H1 (cell line): ENCODE measurements around the gene RALGAPA2. TPM values are rescaled to one million over a fixed set of nuclear protein-coding genes. Genes with fewer than 3 reads are reported as not detected.

Experiments
- CTCF ChIA-PET: fragments of 300-600 bp; sonication (Branson Sonifier 250); formaldehyde crosslinking; loops from one replicate; lab custom pipeline; 2021; ENCODE audit not compliant: partially characterized antibody; lab: Charles Lee
- POLR2A ChIA-PET: fragments of 300-600 bp; sonication (Branson Sonifier 250); formaldehyde crosslinking; loops from one replicate; lab custom pipeline; 2021; ENCODE audit warnings: inconsistent platforms; ENCODE audit not compliant: partially characterized antibody; lab: Charles Lee
- DNase-seq, 2 experiments: peaks; one replicate each; pipeline versions ENCODE4 v3.0.0 to v3.0.0-alpha.2; 2010 to 2022; ENCODE audit warnings: low spot score in 2 of 2, low read depth in 1 of 2, mixed read lengths in 1 of 2
- FAIRE-seq: peaks from 2 replicates; lab custom pipeline; 2011; peaks lifted over from hg19 to GRCh38; lab: Jason Lieb, UNC
- H2AFZ ChIP-seq: 2 replicates; pipeline ENCODE4 v1.8.1; 2012; ENCODE audit warnings: low read length, inconsistent platforms
- H2AK5ac ChIP-seq: 2 replicates; pipeline ENCODE4 v1.6.1; 2013; ENCODE audit warnings: low read depth, low read length
- H2BK120ac ChIP-seq: replicated peaks from 2 replicates; pipeline ENCODE3; 2013; ENCODE audit warnings: low read depth, low read length, inconsistent platforms
- H2BK12ac ChIP-seq: 2 replicates; pipeline ENCODE4 v1.6.1; 2013; ENCODE audit warnings: low read depth, low read length
- H2BK15ac ChIP-seq: 2 replicates; pipeline ENCODE4 v1.6.1; 2013; ENCODE audit warnings: low read length
- H2BK20ac ChIP-seq: 2 replicates; pipeline ENCODE4 v1.6.1; 2013; ENCODE audit warnings: low read length
- H2BK5ac ChIP-seq: 2 replicates; pipeline ENCODE4 v1.6.1; 2013; ENCODE audit warnings: low read depth, low read length
- H3K14ac ChIP-seq: 2 replicates; pipeline ENCODE4 v1.6.1; 2013; ENCODE audit warnings: inconsistent platforms; ENCODE audit not compliant: insufficient read length
- H3K18ac ChIP-seq: 2 replicates; pipeline ENCODE4 v1.6.1; 2013; ENCODE audit warnings: low read length; ENCODE audit errors: extremely low read depth
- H3K23ac ChIP-seq: 2 replicates; pipeline ENCODE4 v1.6.1; 2013; ENCODE audit warnings: inconsistent platforms; ENCODE audit not compliant: insufficient read length
- H3K23me2 ChIP-seq: 2 replicates; pipeline ENCODE4 v1.6.1; 2013; ENCODE audit warnings: low read depth, low read length
- H3K27ac ChIP-seq: 2 replicates; pipeline ENCODE4 v1.6.1; 2011; ENCODE audit warnings: low read depth, low read length, inconsistent platforms
- H3K27me3 ChIP-seq, 4 experiments: replicated peaks in 1 of 4; 1 replicate in 1 of 4; 2 replicates in 3 of 4; pipeline versions ENCODE4 v1.6.1 to v1.8.1; 2011 to 2013; ENCODE audit warnings: low read length in 3 of 4, mild to moderate bottlenecking in 3 of 4, inconsistent platforms in 2 of 4, mixed read lengths in 2 of 4, moderate library complexity in 1 of 4; ENCODE audit not compliant: control insufficient read depth in 3 of 4, insufficient read depth in 3 of 4; ENCODE audit errors: extremely low read depth in 1 of 4
- H3K36me3 ChIP-seq, 4 experiments: 2 replicates each; pipeline versions ENCODE4 v1.6.1 to v1.8.1; 2011 to 2013; ENCODE audit warnings: mild to moderate bottlenecking in 4 of 4, low read length in 3 of 4, moderate library complexity in 2 of 4, control low read depth in 1 of 4, inconsistent platforms in 1 of 4; ENCODE audit not compliant: insufficient read depth in 4 of 4, control insufficient read depth in 2 of 4
- H3K4ac ChIP-seq: replicated peaks from 2 replicates; pipeline ENCODE3; 2013; ENCODE audit warnings: low read length, low read depth, mixed read lengths, inconsistent platforms; ENCODE audit not compliant: insufficient read length
- H3K4me1 ChIP-seq, 4 experiments: replicated peaks in 1 of 4; 1 replicate in 1 of 4; 2 replicates in 3 of 4; pipeline versions ENCODE4 v1.6.1 to v1.8.1; 2011 to 2013; ENCODE audit warnings: low read length in 3 of 4, inconsistent platforms in 2 of 4, mixed read lengths in 1 of 4; ENCODE audit not compliant: insufficient read depth in 4 of 4, control insufficient read depth in 3 of 4
- H3K4me2 ChIP-seq, 2 experiments: 2 replicates each; pipeline versions ENCODE4 v1.6.1 to v1.8.1; 2011 to 2013; ENCODE audit warnings: low read depth in 2 of 2, low read length in 2 of 2, control low read depth in 1 of 2, inconsistent platforms in 1 of 2, mild to moderate bottlenecking in 1 of 2; ENCODE audit not compliant: insufficient read depth in 1 of 2
- H3K4me3 ChIP-seq, 4 experiments: fragments of 200-600, 300-600 bp in 1 of 4; sonication (generic), shearing (Covaris generic), sonication (Bioruptor Twin) in 1 of 4; 2 replicates each; pipeline versions ENCODE4 v1.5.1 to v1.8.1; 2011 to 2016; ENCODE audit warnings: low read length in 4 of 4, low read depth in 3 of 4, control low read depth in 2 of 4, inconsistent platforms in 2 of 4, mild to moderate bottlenecking in 2 of 4, mixed read lengths in 1 of 4, moderate library complexity in 1 of 4; ENCODE audit not compliant: insufficient read depth in 2 of 4; ENCODE audit errors: extremely low read depth in 1 of 4
- H3K56ac ChIP-seq: replicated peaks from 2 replicates; pipeline ENCODE3; 2013; ENCODE audit warnings: low read depth, mild to moderate bottlenecking, mixed read lengths, low read length, inconsistent platforms; ENCODE audit not compliant: insufficient read length
- H3K79me1 ChIP-seq: 2 replicates; pipeline ENCODE4 v1.6.1; 2013; ENCODE audit warnings: low read depth, low read length, control low read depth
- H3K79me2 ChIP-seq, 2 experiments: 2 replicates each; pipeline versions ENCODE4 v1.6.1 to v1.8.1; 2012 to 2013; ENCODE audit warnings: low read length in 2 of 2, mild to moderate bottlenecking in 2 of 2, inconsistent platforms in 1 of 2; ENCODE audit not compliant: insufficient read depth in 2 of 2, control insufficient read depth in 1 of 2
- H3K9ac ChIP-seq, 4 experiments: replicated peaks in 1 of 4; 1 replicate in 1 of 4; 2 replicates in 3 of 4; pipeline versions ENCODE4 v1.6.1 to v1.8.1; 2011 to 2013; ENCODE audit warnings: low read depth in 3 of 4, low read length in 3 of 4, control low read depth in 2 of 4, mild to moderate bottlenecking in 2 of 4, moderate library complexity in 2 of 4, inconsistent platforms in 1 of 4; ENCODE audit errors: extremely low read depth in 1 of 4
- H3K9me3 ChIP-seq, 2 experiments: 2 replicates each; pipeline versions ENCODE4 v1.6.1 to v1.8.1; 2012 to 2013; ENCODE audit warnings: mild to moderate bottlenecking in 2 of 2, moderate library complexity in 2 of 2, control low read depth in 1 of 2, inconsistent platforms in 1 of 2, low read depth in 1 of 2, low read length in 1 of 2, mixed read lengths in 1 of 2; ENCODE audit not compliant: insufficient read depth in 2 of 2
- H4K20me1 ChIP-seq, 2 experiments: replicated peaks in 1 of 2; 2 replicates each; pipeline versions ENCODE3 to v1.8.1; 2011 to 2013; ENCODE audit warnings: inconsistent platforms in 2 of 2, low read length in 2 of 2, mild to moderate bottlenecking in 1 of 2; ENCODE audit not compliant: insufficient read depth in 2 of 2, control insufficient read depth in 1 of 2
- H4K5ac ChIP-seq: 2 replicates; pipeline ENCODE4 v1.6.1; 2013; ENCODE audit warnings: low read length, low read depth, mixed read lengths, inconsistent platforms; ENCODE audit not compliant: insufficient read length
- H4K8ac ChIP-seq: 2 replicates; pipeline ENCODE4 v1.8.0; 2013; ENCODE audit warnings: mild to moderate bottlenecking, moderate library complexity, low read length, inconsistent platforms; ENCODE audit not compliant: insufficient read depth; ENCODE audit errors: extremely low read depth
- H4K91ac ChIP-seq: replicated peaks from 2 replicates; pipeline ENCODE3; 2013; ENCODE audit warnings: low read length, mixed read lengths, inconsistent platforms; ENCODE audit not compliant: insufficient read length
- ATF2 ChIP-seq: IDR thresholded peaks from 2 replicates; pipeline ENCODE4 v1.6.1; 2012; ENCODE audit warnings: low read length, inconsistent platforms
- BACH1 ChIP-seq: IDR thresholded peaks from 2 replicates; pipeline ENCODE4 v1.6.1; 2012; ENCODE audit warnings: low read length, improper control_type of control experiment
- CBX5 ChIP-seq: fragments of 300-800, 300-1000 bp; sonication (generic); IDR thresholded peaks from 2 replicates; pipeline ENCODE4 v1.7.1; 2016; ENCODE audit warnings: antibody characterized with exemption, low read length, low read depth
- CREB1 ChIP-seq: IDR thresholded peaks from 2 replicates; pipeline ENCODE4 v1.6.1; 2012; ENCODE audit warnings: inconsistent platforms
- E2F6 ChIP-seq: IDR thresholded peaks from 2 replicates; pipeline ENCODE4 v1.6.1; 2012; ENCODE audit warnings: inconsistent platforms
- FOSL1 ChIP-seq: IDR thresholded peaks from 2 replicates; pipeline ENCODE4 v1.6.1; 2011; ENCODE audit warnings: mild to moderate bottlenecking, low read depth, low read length, moderate library complexity; ENCODE audit not compliant: insufficient read depth
- JUN ChIP-seq: IDR thresholded peaks from 2 replicates; pipeline ENCODE4 v1.6.1; 2011; ENCODE audit warnings: low read depth, mild to moderate bottlenecking, improper control_type of control experiment, low read length
- KDM4A ChIP-seq: IDR thresholded peaks from one replicate; pipeline ENCODE4 v1.7.1; 2012; ENCODE audit warnings: low read depth, mild to moderate bottlenecking, moderate library complexity, low read length, inconsistent platforms; ENCODE audit not compliant: severe bottlenecking
- POLR2A ChIP-seq, 2 experiments: IDR thresholded peaks; 1 replicate in 1 of 2; 2 replicates in 1 of 2; pipeline ENCODE4 v1.6.1; 2011; ENCODE audit warnings: low read depth in 2 of 2, low read length in 2 of 2, mild to moderate bottlenecking in 2 of 2; ENCODE audit errors: control extremely low read depth in 1 of 2
- POU5F1 ChIP-seq: IDR thresholded peaks from 2 replicates; pipeline ENCODE4 v1.6.1; 2011; ENCODE audit warnings: low read depth, mild to moderate bottlenecking, low read length, moderate library complexity
- RBBP5 ChIP-seq: IDR thresholded peaks from 2 replicates; pipeline ENCODE4 v1.7.1; 2012; ENCODE audit warnings: low read depth, mild to moderate bottlenecking, inconsistent platforms, low read length, moderate library complexity, borderline replicate concordance
- SUZ12 ChIP-seq: fragments of 200-600 bp; sonication (generic); IDR thresholded peaks from 2 replicates; pipeline ENCODE4 v1.6.1; 2012; ENCODE audit warnings: mild to moderate bottlenecking, inconsistent platforms, low read length, moderate library complexity, mixed read lengths
- TCF12 ChIP-seq: IDR thresholded peaks from 2 replicates; pipeline ENCODE4 v1.6.1; 2011; ENCODE audit warnings: low read depth, mild to moderate bottlenecking, low read length
- WGBS, 2 experiments: shearing (Covaris generic) in 1 of 2; methylation state at CpG; one replicate each; pipeline versions ENCODE4 v1.1.6 to v1.1.7; 2013 to 2015; ENCODE audit warnings: low lambda C conversion rate in 2 of 2, mixed read lengths in 2 of 2, inconsistent platforms in 1 of 2, low coverage in 1 of 2, missing lambda C conversion rate in 1 of 2; ENCODE audit not compliant: insufficient replicate concordance in 2 of 2, insufficient coverage in 1 of 2, insufficient read length in 1 of 2; ENCODE audit errors: extremely low coverage in 1 of 2, missing lambda C conversion rate in 1 of 2; 5-methylcytosine and 5-hydroxymethylcytosine counted together
- polyA plus RNA-seq, 7 experiments: library from polyadenylated mRNA; depleted of rRNA in 3 of 7; stranded (reverse) in 5 of 7; unstranded in 2 of 7; fragments of >200 nt in 5 of 7; fragments of 200-250 nt in 2 of 7; gene quantifications; 1 replicate in 5 of 7; 2 replicates in 1 of 7; 4 replicates in 1 of 7; pipeline versions ENCODE4 v1.2.1 to v1.2.3, GENCODE V29; 2011 to 2013; ENCODE audit warnings: missing spikeins in 2 of 7, mixed read lengths in 2 of 7
- total RNA-seq: library from RNA; stranded (reverse); fragmentation: NEBNext Ultra II Directional; extraction: Animal tissue kit (Norgen Biotek cat#: 25700); gene quantifications from 2 replicates; pipeline ENCODE4 v1.2.1, GENCODE V29; 2021

The RALGAPA2 gene
- total and polyA plus RNA-seq, 2 of the 8 experiments (the other 6 are each of a cell fraction or from before 2014, with no cell fraction given), result 5.1 to 25.5 TPM

- peaks cover 0 to 2% (median 0%) of the 10 kb centered on the region in 4 experiments; a peak in 2 of 8 replicates for H3K36me3 ChIP-seq
- no peak overlapping the region for H4K8ac ChIP-seq
- ChIA-PET CTCF (no interaction called here), POLR2A (no interaction called here)
- no peak overlapping the region for H2BK15ac ChIP-seq
- no peak overlapping the region for H2BK120ac ChIP-seq
- H3K27ac ChIP-seq, result no peak overlapping the region
- H4K20me1 ChIP-seq, result no peaks in the 10 kb centered on the region
- 89% methylated on average over 2 of the region's 2 CpGs; no CpG with 5 or more reads in 1 of the 2 experiments for WGBS, 2 experiments
- H3K79me1 ChIP-seq, result no peaks in the 10 kb centered on the region
- no peaks in the 10 kb centered on the region for H3K9me3 ChIP-seq
- no peak overlapping the region for H3K4me2 ChIP-seq
- H2AFZ ChIP-seq, result no peak overlapping the region
- no peak overlapping the region for H3K56ac ChIP-seq
- no peak overlapping the region for H3K4me3 ChIP-seq
- no peaks in the 10 kb centered on the region for H3K27me3 ChIP-seq
- H3K79me2 ChIP-seq, result no peaks in the 10 kb centered on the region
- no peak overlapping the region for H3K4ac ChIP-seq
- H3K9ac ChIP-seq, result no peak overlapping the region
- no peak overlapping the region for H4K91ac ChIP-seq
- no peak for DNase-seq
- no peak overlapping the region for H2BK12ac ChIP-seq
- H3K23me2 ChIP-seq, result no peaks in the 10 kb centered on the region
- no peak overlapping the region for H4K5ac ChIP-seq
- H3K18ac ChIP-seq, result no peak overlapping the region
- no peak overlapping the region for H2BK20ac ChIP-seq
- FAIRE-seq, result no peak
- no peak overlapping the region for H3K23ac ChIP-seq
- H3K4me1 ChIP-seq, result no peaks in the 10 kb centered on the region; a peak in 1 of 7 replicates
- no peak overlapping the region for H3K14ac ChIP-seq
- H2AK5ac ChIP-seq, result no peak overlapping the region
- H2BK5ac ChIP-seq, result no peak overlapping the region
- no peak for TF ChIP-seq TCF12
- no peak for TF ChIP-seq E2F6
- no peak for TF ChIP-seq FOSL1
- no peak for TF ChIP-seq SUZ12
- TF ChIP-seq JUN, result no peak
- TF ChIP-seq BACH1, result no peak
- no peak for TF ChIP-seq POLR2A (IDR thresholded peaks at IDR 0.05; ENCODE audit: control extremely low read depth in 1 of 2, low read depth in 2 of 2, low read length in 2 of 2)
- TF ChIP-seq CBX5, result no peak
- no peak for TF ChIP-seq CREB1
- TF ChIP-seq RBBP5, result no peak
- no peak for TF ChIP-seq KDM4A
- TF ChIP-seq ATF2, result no peak
- no peak for TF ChIP-seq POU5F1
Observed at GRCh38 chr20:20597966-20598365, 114.5 kb downstream of the RALGAPA2 start.
